DMS114 treated with DMSO at 0.1 percent for 48 hours (cell line): Measurements from ENCODE around the gene HOXC4.

Source experiments
- DNase-seq: peaks from one replicate; lab custom pipeline; 2025; ENCODE audit not compliant: unreplicated experiment; lab: John Stamatoyannopoulos, UW

HOXC4 gene

DNA sequence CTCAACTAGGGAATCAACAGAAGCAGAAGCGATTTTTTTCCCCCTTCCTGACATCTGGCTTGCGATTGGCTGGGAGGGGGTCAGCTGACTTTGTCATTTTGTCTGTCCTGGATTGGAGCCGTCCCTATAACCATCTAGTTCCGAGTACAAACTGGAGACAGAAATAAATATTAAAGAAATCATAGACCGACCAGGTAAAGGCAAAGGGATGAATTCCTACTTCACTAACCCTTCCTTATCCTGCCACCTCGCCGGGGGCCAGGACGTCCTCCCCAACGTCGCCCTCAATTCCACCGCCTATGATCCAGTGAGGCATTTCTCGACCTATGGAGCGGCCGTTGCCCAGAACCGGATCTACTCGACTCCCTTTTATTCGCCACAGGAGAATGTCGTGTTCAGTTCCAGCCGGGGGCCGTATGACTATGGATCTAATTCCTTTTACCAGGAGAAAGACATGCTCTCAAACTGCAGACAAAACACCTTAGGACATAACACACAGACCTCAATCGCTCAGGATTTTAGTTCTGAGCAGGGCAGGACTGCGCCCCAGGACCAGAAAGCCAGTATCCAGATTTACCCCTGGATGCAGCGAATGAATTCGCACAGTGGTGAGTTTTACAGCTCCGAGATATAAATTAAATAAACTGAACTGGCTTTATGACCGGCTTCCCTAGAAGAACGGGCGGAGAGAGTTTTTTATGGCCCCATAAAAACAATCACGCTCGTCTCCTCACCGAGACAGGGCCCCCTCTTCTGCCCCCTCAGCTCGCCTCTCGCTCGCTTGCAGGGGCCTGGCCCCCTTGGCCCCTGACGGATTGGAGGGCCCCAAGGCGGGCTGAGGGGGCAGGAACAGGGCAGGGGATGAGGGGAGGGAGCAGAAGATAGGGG is 25.1 kb upstream of the HOXC4 start, which contains the start of gene HOXC6:
Gene HOXC6, plus strand, starts transcription at position 127 of the 888 bp plus-strand sequence. Its CDS starts 82 bp downstream, at position 209.
- no peak for DNase-seq

DNA sequence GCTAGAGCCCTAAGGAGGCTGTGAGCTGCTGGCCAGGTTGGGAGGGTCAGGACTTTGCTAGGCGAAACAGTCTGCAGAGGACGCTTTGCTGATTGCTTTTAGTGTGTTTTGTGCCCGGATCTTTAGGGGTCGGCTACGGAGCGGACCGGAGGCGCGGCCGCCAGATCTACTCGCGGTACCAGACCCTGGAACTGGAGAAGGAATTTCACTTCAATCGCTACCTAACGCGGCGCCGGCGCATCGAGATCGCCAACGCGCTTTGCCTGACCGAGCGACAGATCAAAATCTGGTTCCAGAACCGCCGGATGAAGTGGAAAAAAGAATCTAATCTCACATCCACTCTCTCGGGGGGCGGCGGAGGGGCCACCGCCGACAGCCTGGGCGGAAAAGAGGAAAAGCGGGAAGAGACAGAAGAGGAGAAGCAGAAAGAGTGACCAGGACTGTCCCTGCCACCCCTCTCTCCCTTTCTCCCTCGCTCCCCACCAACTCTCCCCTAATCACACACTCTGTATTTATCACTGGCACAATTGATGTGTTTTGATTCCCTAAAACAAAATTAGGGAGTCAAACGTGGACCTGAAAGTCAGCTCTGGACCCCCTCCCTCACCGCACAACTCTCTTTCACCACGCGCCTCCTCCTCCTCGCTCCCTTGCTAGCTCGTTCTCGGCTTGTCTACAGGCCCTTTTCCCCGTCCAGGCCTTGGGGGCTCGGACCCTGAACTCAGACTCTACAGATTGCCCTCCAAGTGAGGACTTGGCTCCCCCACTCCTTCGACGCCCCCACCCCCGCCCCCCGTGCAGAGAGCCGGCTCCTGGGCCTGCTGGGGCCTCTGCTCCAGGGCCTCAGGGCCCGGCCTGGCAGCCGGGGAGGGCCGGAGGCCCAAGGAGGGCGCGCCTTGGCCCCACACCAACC is 23.9 kb upstream of the HOXC4 start:
- no peak for DNase-seq

DNA sequence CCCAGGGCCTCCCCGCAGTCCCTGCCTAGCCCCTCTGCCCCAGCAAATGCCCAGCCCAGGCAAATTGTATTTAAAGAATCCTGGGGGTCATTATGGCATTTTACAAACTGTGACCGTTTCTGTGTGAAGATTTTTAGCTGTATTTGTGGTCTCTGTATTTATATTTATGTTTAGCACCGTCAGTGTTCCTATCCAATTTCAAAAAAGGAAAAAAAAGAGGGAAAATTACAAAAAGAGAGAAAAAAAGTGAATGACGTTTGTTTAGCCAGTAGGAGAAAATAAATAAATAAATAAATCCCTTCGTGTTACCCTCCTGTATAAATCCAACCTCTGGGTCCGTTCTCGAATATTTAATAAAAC is 23.2 kb upstream of the HOXC4 start:
- DNase-seq, result no peak

DNA sequence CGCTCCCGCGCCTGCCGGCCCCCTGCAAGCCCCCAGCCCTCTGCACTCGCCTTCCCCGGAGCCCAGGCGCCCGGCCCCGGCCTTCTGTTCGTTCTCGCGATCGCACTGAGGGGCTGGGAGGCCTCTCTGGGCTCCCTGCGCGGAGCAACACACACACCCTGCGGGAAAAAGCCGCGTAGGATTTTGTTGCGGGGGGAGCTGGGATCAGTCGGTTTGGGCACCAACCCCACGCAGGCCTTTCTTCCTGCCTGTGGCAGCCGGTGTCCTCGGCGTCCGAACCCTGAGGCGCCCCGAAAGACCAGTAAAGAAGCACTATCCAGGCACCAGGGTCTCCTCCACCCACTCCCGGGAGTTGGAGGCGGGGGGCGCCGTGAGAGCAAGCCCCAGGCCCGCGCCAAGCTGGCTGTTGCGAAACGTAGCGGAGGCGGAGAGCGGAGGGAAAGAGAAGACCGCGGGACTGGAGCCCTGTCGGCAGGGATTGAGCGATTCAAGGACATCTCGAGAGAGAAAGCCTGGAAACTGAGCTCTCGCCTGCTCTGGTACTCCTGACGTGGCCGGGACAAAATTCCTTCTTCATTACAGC is 22.7 kb upstream of the HOXC4 start:
- no peak for DNase-seq

DNA sequence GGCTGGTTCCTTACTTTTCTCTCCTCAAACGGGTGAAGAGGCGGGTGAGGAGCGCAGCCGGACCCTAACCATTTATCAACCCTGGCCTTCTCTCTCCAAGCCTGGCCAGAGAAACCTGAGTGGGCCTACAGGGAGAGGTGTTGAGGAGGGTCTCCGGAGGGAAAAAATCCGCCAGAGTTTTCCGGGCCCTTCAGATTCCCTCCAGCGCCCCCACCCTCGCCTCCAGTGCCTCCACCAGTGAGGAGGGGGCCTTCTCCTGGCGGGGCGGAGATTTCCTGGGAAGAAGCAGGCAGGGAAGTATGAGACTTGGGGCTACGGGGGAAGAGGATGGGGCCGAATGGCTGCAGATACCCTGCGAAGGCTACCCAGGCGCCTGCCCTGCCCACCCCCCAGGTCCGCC is 22.2 kb upstream of the HOXC4 start:
- DNase-seq, result no peak

DNA sequence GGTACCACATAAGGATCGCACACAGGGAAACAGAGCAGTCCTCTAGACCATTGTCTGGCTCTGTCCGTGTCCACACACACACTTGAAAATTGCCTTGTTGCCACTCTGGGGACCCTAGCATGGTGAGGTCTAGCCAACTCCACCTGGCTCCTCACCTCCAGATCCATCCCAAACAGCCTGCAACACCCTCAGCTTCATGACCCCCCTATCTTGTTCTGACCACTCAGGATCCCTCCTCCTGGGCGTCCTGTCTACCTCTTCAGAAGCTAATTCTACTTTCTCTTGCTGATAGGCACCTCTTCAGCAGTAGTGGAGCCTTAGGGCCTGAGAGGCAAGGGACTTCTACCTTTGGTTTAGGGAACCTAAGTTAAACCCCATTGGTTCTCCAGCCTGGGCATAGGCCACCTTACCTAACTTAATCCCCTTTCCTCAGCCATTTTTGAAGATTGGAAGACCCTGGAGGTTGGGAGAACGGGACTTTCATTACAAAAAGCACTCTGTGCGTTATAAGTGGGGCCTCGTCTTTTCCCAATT is 21.5 kb upstream of the HOXC4 start:
- DNase-seq, result no peak

DNA sequence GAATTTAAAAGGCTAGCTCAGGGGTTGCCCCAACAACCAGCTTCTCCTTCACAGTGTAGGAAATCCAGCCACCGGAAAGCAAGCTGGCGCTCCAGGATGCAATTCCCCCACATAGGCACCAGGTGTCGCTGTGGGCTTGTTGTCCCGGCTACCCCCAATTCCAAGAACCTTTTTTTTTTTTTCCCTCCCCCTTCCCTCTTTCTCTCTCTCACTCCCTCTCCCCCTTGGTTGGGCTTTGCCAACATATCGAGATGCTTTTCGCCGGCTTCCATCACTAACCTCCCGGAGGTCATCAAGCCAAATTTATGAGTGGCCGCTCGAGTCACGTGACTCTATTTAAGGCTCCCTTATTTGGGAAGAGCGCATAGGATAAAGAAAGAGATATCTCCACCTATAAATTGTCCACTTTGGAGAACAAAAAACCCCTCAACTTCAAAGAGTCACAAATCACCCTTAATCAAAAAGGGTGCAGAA is 21.0 kb upstream of the HOXC4 start, which contains the start of gene HOXC5:
Gene HOXC5, plus strand, starts transcription at position 424 of the 474 bp plus-strand sequence. CDS start 73 bp downstream, outside the sequence.
- DNase-seq, result peak; percentile 56

DNA sequence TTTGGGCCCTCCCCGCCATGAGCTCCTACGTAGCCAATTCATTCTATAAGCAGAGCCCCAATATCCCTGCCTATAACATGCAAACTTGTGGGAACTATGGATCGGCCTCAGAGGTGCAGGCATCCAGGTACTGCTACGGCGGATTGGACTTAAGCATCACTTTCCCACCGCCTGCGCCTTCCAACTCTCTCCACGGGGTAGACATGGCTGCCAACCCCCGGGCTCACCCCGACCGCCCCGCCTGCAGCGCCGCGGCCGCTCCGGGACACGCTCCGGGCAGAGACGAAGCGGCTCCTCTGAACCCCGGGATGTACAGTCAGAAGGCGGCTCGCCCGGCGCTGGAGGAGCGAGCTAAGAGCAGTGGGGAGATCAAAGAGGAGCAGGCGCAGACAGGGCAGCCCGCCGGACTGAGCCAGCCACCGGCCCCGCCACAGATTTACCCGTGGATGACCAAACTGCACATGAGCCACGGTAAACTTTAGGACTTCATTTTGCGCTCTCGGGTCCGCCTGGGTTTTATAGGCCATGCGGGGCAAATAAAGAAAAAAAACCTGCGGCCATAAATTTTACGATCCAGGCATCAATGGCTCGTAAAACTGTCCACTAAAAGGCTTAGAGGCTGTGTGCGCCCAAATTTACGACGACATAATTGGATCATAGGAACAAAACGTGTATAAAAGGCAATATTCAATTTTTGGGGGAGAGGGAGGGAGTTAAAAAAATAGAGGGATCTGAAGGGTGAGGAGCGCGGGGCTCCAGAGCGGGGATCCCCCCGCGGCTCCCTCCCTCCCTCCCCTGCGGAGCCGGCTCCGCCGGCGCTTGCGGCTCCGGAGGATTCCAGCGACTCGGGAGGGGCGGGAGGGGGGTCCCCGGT is 20.3 kb upstream of the HOXC4 start:
- no peak for DNase-seq

DNA sequence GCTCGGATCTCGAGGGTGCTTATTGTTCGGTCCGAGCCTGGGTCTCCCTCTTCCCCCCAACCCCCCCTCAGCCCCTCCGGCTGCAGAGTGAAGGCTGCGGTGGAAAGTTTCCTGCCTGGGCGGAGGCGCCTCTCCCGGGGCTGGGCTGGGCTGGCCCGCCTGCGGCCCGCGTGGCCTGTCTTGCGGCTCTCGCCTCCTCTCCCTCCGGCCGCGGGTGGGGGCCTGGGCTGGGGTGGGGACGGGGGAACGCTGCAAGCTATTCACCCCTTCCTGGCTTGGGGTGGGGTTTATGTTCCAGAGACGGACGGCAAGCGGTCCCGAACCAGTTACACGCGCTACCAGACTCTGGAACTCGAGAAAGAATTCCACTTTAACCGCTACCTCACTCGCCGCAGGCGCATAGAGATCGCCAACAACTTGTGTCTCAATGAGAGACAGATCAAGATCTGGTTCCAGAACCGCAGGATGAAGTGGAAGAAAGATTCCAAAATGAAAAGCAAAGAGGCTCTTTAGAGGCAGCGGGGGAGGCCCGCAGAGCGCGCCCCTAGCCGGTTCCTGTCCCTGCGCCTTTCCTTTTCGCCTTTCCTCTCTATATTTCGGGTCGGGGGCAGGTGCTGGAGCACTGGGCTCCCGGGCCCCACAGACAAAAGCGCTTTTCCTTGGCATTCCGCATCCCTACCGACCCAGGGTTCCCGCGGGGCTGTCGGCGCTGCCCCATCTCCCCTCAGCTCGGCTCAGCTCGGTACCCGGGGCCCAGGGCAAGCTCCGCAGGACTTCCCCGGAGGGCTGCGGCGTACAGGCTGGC is 19.5 kb upstream of the HOXC4 start:
- no peak for DNase-seq

DNA sequence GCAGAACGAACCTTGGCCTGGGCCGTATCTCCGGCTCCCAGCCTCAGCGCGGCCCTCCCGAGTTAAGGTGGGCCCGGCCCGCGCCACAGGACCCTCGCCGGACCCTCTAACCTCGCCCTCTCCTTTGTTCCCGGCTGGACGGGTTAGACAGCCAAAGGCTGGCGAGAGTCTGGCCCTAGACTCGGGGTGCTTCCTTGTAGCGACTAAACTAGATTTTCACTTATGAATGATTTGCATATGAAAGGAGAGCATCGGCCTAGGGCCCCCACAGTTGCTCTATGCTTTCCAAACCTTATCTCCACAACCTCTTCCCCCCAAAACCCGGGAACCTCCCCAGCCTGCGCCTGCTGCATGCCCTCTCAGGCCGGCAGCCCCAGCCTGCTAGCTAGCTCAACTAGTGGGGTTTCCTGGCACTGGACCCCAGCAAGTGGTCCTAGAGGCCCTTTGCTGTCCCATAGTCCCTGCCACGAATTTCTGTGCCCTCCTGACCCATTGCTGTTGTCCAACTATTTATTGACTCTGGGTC is 18.8 kb upstream of the HOXC4 start:
- no peak for DNase-seq

DNA sequence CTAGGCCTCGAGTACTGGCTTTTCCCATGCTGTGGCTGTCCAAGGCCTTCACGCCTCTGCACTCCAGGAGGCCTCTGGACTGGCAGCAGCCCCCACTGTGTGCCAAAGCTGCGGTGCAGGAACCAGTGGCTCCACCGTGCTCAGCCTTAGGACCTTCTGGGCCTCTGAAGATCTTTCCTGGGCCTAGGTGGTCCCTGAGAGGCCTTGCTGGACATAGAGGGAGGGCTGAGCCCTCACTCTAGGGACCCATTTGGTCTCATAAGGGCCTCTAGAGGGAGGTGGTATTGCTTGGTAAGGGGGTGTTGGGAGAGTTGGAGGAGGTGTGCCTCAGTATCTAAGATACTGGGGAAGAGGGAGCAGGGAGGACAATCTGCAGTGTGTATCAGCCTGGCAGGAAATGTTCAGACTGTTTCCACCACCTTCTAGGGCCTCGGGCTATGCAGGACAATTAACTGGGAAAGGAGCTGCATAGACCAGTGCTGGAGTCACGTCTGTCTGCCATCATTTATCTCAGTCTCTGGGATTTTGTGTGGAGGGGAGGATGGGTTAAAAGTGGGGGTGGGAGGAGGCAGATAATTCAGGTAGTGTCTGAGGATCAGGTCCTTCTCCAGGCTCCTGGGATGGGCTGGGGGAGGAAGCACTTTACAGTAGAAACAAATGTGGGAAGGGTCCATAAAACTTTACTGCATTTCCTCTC is 17.9 kb upstream of the HOXC4 start:
- DNase-seq, result no peak

DNA sequence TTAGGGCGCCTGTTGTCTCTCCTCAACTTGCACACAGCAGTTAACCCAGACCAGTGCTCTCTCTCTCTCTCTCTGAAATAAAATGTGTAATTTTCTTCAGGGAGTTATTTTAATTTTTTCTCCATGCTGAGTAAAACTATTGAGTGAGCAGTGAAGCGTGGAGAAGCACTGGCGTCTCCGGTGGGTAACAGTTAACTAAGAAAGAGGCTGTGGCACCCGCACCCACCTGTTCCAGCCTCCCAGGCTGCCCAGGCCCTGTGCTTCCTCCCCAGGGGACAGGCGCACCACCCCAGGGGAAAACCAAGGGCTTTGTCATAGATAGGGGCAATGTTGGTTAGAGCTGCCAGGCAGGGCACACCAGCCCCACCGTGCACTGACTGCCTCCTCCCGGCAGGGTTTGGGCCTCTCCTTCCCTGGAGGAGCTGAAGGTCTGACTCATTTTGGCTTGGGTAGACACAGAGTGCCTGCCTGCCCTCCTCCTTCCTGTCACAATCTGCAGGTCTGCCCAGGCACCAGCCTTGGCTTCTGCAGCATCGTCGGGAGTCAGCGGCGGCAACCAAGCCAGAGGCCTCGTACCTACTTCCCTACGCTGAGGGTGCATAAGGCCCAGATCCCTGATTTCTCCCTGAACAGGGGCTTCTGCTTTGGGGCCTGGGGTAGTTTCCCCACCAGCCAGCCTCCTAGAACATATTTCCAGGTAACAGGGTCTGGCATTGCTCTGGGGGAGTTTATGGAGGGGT is 16.8 kb upstream of the HOXC4 start:
- no peak for DNase-seq

DNA sequence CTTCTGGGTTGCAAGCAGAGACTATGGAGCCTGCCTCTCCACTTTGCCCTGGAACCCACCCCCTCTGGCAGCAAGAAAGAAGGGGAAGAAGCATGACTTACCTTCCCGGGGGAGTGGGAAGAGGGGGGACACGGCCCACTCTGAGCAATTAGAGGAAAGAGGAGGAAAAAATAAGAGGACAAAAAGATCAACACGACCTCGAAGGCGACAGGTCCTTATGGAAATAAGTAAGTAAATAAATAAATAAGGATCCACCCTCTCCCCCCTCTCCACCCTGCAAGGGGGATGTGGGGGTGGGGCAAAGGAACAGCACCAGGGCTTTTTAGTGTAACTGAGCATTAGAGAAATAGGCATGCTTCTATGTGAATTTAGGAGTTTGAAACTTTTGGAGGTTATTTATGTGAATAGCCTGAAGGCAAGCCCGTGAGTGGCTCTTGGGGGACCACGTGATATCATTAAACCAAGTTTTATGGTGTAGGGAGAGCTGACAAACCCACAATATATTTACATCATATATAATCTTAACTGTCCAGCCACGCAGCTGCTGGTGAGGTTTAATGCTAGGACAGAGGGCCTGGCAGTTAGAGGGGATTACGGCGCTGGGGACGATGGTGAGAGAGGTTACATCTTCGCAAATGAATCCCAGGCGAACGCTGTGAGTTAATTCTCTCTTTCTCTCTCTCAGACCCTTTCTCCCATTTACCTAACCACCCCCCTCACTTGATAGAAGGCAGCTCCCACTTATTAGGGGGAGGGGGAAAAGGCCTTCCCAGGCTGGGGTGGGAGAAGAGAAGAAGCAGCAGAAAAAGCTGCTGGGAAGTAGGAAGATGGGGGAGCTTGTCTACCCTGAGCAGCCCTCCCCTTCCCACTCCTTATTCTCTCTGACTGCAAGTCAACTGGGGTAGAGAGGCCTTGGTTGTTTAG is 16.0 kb upstream of the HOXC4 start:
- no peak for DNase-seq

DNA sequence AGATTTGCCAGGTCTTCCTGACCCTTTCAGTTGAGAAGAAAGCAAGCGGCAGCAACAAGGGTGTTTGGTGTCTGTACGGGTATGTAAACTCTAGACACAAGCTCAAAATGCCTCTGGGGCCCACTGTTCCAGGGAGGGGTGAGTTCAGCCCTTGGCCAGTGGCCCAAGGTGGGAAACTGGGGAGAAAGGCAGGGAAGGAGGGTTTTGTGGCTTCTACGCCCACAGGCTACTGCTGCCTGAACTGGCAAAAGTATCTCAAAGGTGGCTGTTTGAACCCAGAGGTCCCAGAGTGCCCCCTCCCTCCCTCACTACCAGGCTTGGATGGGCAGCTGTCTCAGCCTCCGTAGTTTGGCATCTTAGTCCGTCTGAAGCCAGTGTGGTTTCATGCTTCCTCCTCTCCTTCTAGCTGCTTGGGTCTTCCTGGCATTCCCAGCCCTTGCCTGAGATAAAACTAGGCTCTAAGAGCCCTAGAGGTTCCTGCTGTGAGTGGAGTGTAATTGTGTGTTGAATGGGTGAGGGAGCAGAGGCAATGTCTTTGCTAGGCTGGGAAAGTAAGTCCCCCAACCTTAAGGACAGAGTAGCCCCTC is 15.3 kb upstream of the HOXC4 start:
- DNase-seq, result no peak

DNA sequence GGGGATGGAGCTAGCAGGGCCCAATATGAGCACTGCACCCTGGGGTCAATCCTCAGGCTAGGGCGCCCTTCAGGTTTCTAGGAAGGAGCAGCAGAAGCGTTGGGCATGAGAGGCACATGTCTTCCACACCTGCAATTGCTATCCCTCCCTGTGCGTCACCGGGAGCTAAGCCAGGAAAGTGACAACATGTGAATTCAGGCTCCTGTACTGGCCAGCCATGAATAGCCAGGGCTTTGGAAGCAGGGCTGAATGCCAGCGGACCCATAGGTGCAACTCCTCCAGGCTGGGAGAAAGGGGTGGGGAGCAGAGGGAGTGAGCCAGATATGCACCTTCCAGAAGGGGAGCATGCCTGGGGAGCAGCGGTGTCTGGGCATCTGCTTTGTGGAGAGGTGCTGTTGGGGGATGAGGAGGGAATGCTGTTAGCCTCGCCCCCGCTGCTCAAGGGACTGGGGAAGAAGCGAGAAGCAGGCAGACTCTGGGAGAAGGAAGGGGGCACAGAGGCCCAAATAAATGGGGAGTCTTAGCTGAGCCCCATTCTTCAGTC is 14.7 kb upstream of the HOXC4 start:
- no peak for DNase-seq
